NCI-H82 (cell line): ENCODE measurements around the gene ANKRD53.
A peak's percentile ranks its signal among the peaks of the same experiment; 100 is the strongest.

Source experiments
- DNase-seq: peaks from one replicate; lab custom pipeline; 2025; lab: John Stamatoyannopoulos, UW

The ANKRD53 gene

GRCh38 chr2:70978341-70979179 lies at the start of gene ANKRD53:
ANKRD53 (plus strand) TSS chr2:70978630; CDS start chr2:70978646, 16 bp downstream.
- DNase-seq: no peak

GRCh38 chr2:70930371-70931329 lies 47.8 kb upstream of the ANKRD53 start:
- DNase-seq: no peak

- no peak for DNase-seq
Observed at GRCh38 chr2:70931376-70932000, 46.9 kb upstream of the ANKRD53 start.

GRCh38 chr2:70932631-70933230 lies 45.7 kb upstream of the ANKRD53 start:
- no peak for DNase-seq

GRCh38 chr2:70934981-70935380 lies 43.4 kb upstream of the ANKRD53 start:
- DNase-seq: no peak

GRCh38 chr2:70935468-70936164 lies 42.8 kb upstream of the ANKRD53 start, which contains the start of gene ATP6V1B1:
ATP6V1B1 (plus strand) TSS chr2:70935900; CDS start chr2:70935955, 55 bp downstream.
- DNase-seq: peak; percentile 76

GRCh38 chr2:70936165-70936978 lies 42.1 kb upstream of the ANKRD53 start:
- DNase-seq: no peak

- no peak for DNase-seq
Observed at GRCh38 chr2:70936979-70937811, 41.2 kb upstream of the ANKRD53 start.

- DNase-seq: no peak
Observed at GRCh38 chr2:70937866-70938585, 40.4 kb upstream of the ANKRD53 start.

GRCh38 chr2:70938586-70938950 lies 39.9 kb upstream of the ANKRD53 start:
- no peak for DNase-seq

- DNase-seq: peak; percentile 49
Observed at GRCh38 chr2:70939001-70939838, 39.2 kb upstream of the ANKRD53 start.

- DNase-seq: peak; percentile 63
Observed at GRCh38 chr2:70939839-70940580, 38.4 kb upstream of the ANKRD53 start.

- DNase-seq: no peak
Observed at GRCh38 chr2:70941186-70941585, 37.2 kb upstream of the ANKRD53 start.

- DNase-seq: no peak
Observed at GRCh38 chr2:70941701-70942100, 36.7 kb upstream of the ANKRD53 start.

GRCh38 chr2:70942396-70943204 lies 35.8 kb upstream of the ANKRD53 start:
- DNase-seq: no peak

GRCh38 chr2:70943205-70943871 lies 35.1 kb upstream of the ANKRD53 start:
- no peak for DNase-seq
